K562 (cell line): ENCODE results near the gene PAN2. TPM values are rescaled to one million over a fixed set of nuclear protein-coding genes. Genes with fewer than 3 reads are reported as not detected.

Source experiments
- ATAC-seq: fragments of 200-7000 bp; cut with Tn5 transposase; 3 replicates; pipeline ENCODE4 v1.9.1; 2020; ENCODE audit warnings: moderate library complexity
- BruUV-seq: library from RNA; stranded (reverse); fragments of 400-500 nt; replicated peaks from 2 replicates; lab custom pipeline; 2021; lab: Mats Ljungman, UMichigan
- CTCF ChIA-PET: fragments of 300-600 bp; formaldehyde crosslinking; extraction: SDS; loops from one replicate; lab custom pipeline; 2021; ENCODE audit warnings: low intra/inter-chr PET ratio; lab: Yijun Ruan, JAX
- POLR2A ChIA-PET: fragments of 300-600, 350-650 bp; sonication (Branson Sonifier 250); formaldehyde crosslinking; extraction: SDS; loops from one replicate; lab custom pipeline; 2021; ENCODE audit warnings: antibody characterized with exemption, inconsistent platforms; lab: Yijun Ruan, JAX
- DNase-seq, 4 experiments: peaks; one replicate each; pipeline versions ENCODE4 v3.0.0 to v3.0.0-alpha.2; 2011 to 2018; ENCODE audit warnings: low spot score in 3 of 4, mixed read lengths in 3 of 4; ENCODE audit errors: extremely low read depth in 1 of 4
- FAIRE-seq: peaks from 2 replicates; lab custom pipeline; 2011; peaks lifted over from hg19 to GRCh38; lab: Jason Lieb, UNC
- H2AFZ ChIP-seq: 2 replicates; pipeline ENCODE4 v1.6.0; 2011; ENCODE audit warnings: low read depth, low read length, control low read depth, inconsistent platforms
- H3K27ac ChIP-seq: fragments of 200-600 bp; 3 replicates; pipeline ENCODE4 v1.8.0; 2011; ENCODE audit warnings: low read depth, mild to moderate bottlenecking, control low read depth, inconsistent platforms, low read length, moderate library complexity, mixed read lengths; ENCODE audit errors: extremely low read depth
- H3K27me3 ChIP-seq, 2 experiments: fragments of 300-600 bp in 1 of 2; 2 replicates in 1 of 2; 3 replicates in 1 of 2; pipeline versions ENCODE4 v1.6.0 to v1.8.0; 2011; ENCODE audit warnings: inconsistent platforms in 2 of 2, low read length in 2 of 2, mild to moderate bottlenecking in 1 of 2, mixed read lengths in 1 of 2, moderate library complexity in 1 of 2; ENCODE audit not compliant: control insufficient read depth in 2 of 2, insufficient read depth in 2 of 2
- H3K36me3 ChIP-seq: fragments of 300-600 bp; 3 replicates; pipeline ENCODE4 v1.8.0; 2011; ENCODE audit warnings: mild to moderate bottlenecking, low read length, inconsistent platforms; ENCODE audit not compliant: control insufficient read depth, insufficient read depth
- H3K4me1 ChIP-seq, 2 experiments: fragments of 200-600 bp in 1 of 2; replicated peaks in 1 of 2; 2 replicates in 1 of 2; 3 replicates in 1 of 2; pipeline versions ENCODE4 v1.5.1 to v1.8.0; 2011; ENCODE audit warnings: inconsistent platforms in 2 of 2, low read length in 2 of 2, mild to moderate bottlenecking in 1 of 2, mixed read lengths in 1 of 2, moderate library complexity in 1 of 2; ENCODE audit not compliant: control insufficient read depth in 2 of 2, insufficient read depth in 2 of 2
- H3K4me2 ChIP-seq: 2 replicates; pipeline ENCODE4 v1.6.1; 2011; ENCODE audit warnings: low read length, control low read depth, inconsistent platforms, mixed read lengths; ENCODE audit not compliant: insufficient read depth
- H3K4me3 ChIP-seq: fragments of 200-600 bp; sonication (generic), shearing (Covaris generic); 2 replicates; pipeline ENCODE4 v1.5.1; 2016; ENCODE audit warnings: control low read depth, inconsistent platforms
- H3K79me2 ChIP-seq: fragments of 200-600 bp; 3 replicates; pipeline ENCODE4 v1.8.0; 2011; ENCODE audit warnings: low read length, inconsistent platforms; ENCODE audit not compliant: control insufficient read depth, insufficient read depth
- H3K9ac ChIP-seq, 2 experiments: 2 replicates each; pipeline versions ENCODE4 v1.6.0 to v1.6.1; 2011; ENCODE audit warnings: low read depth in 2 of 2, low read length in 2 of 2, control low read depth in 1 of 2, inconsistent platforms in 1 of 2, mild to moderate bottlenecking in 1 of 2, mixed read lengths in 1 of 2; ENCODE audit not compliant: insufficient read depth in 1 of 2
- H3K9me1 ChIP-seq: one replicate; pipeline ENCODE4 v1.6.0; 2011; ENCODE audit warnings: inconsistent platforms, mild to moderate bottlenecking, low read length, moderate library complexity; ENCODE audit not compliant: control insufficient read depth, insufficient read depth
- H3K9me3 ChIP-seq: replicated peaks from 2 replicates; pipeline ENCODE4 v1.5.1; 2011; ENCODE audit warnings: low read depth, low read length, inconsistent platforms; ENCODE audit not compliant: control insufficient read depth, insufficient read depth
- H4K20me1 ChIP-seq: replicated peaks from 2 replicates; pipeline ENCODE4 v1.6.1; 2011; ENCODE audit warnings: low read length, inconsistent platforms, mixed read lengths; ENCODE audit not compliant: control insufficient read depth, insufficient read depth
- CBFA2T2 ChIP-seq: fragments of 450-650 bp; conservative IDR thresholded peaks from 2 replicates; pipeline ENCODE4 v1.6.1; 2017; ENCODE audit warnings: mild to moderate bottlenecking
- NFE2L1 ChIP-seq: fragments of 450-650 bp; IDR thresholded peaks from 2 replicates; pipeline ENCODE4 v1.6.1; 2016; ENCODE audit warnings: missing genetic modification characterization, low read depth, mild to moderate bottlenecking, missing compliant biosample characterization, moderate library complexity, borderline replicate concordance
- NR1H2 ChIP-seq: sonication (generic); formaldehyde crosslinking; IDR thresholded peaks from 2 replicates; pipeline ENCODE4 v1.4.0; 2020; ENCODE audit warnings: mild to moderate bottlenecking, missing genetic modification reagents
- POLR2AphosphoS5 ChIP-seq: IDR thresholded peaks from 2 replicates; pipeline ENCODE4 v1.6.1; 2011; ENCODE audit warnings: mild to moderate bottlenecking, low read depth, low read length, moderate library complexity; ENCODE audit not compliant: control insufficient read depth, insufficient read depth
- RBM34 ChIP-seq: fragments of 200-400 bp; formaldehyde crosslinking; IDR thresholded peaks from 2 replicates; pipeline ENCODE4 v1.6.1; 2018; ENCODE audit warnings: low read length, borderline replicate concordance; ENCODE audit not compliant: insufficient read depth
- SNAPC5 ChIP-seq: fragments of 250-450 bp; sonication (Bioruptor Pico); IDR thresholded peaks from 2 replicates; pipeline ENCODE4 v1.8.0; 2021; ENCODE audit warnings: moderate library complexity, mild to moderate bottlenecking, inconsistent platforms
- TAF15 ChIP-seq: fragments of 200-400 bp; formaldehyde crosslinking; IDR thresholded peaks from 2 replicates; pipeline ENCODE4 v1.6.1; 2017; ENCODE audit warnings: mild to moderate bottlenecking, low read depth, low read length, moderate library complexity
- ZC3H4 ChIP-seq: sonication (generic); formaldehyde crosslinking; IDR thresholded peaks from 2 replicates; pipeline ENCODE4 v1.9.0; 2021; ENCODE audit warnings: missing genetic modification reagents, borderline replicate concordance
- ZFP91 ChIP-seq: sonication (generic); formaldehyde crosslinking; IDR thresholded peaks from 2 replicates; pipeline ENCODE4 v1.8.0; 2022; ENCODE audit warnings: mild to moderate bottlenecking, missing genetic modification reagents
- WGBS: fragments of 100-300 bp; shearing (Covaris generic); methylation state at CpG from one replicate; pipeline ENCODE4 v1.1.6; 2016; ENCODE audit warnings: low coverage, mixed read lengths; ENCODE audit not compliant: insufficient coverage; ENCODE audit errors: missing lambda C conversion rate; 5-methylcytosine and 5-hydroxymethylcytosine counted together
- in situ Hi-C: fragments of 300-500 bp; cut with MboI; formaldehyde crosslinking; loops from 4 replicates; pipeline ENCODE4 v1.15.0; 2018; ENCODE audit warnings: inconsistent platforms, mixed read lengths
- intact Hi-C: fragments of 100-400 bp; cut with micrococcal nuclease; formaldehyde crosslinking; loops from 2 replicates; pipeline ENCODE4 v1.14.2; 2022
- polyA plus RNA-seq, 8 experiments: library from polyadenylated mRNA; depleted of rRNA in 4 of 8; stranded (reverse) in 5 of 8; unstranded in 3 of 8; fragments of >200 nt; fragmentation: Nextera tagmentation in 2 of 8; fragmentation: Illumina TruSeq in 1 of 8; extraction: Ambion mirVana in 2 of 8; extraction: Trizol in 1 of 8; gene quantifications; 2 replicates each; pipeline versions ENCODE4 v1.2.1 to v1.2.3, GENCODE V29; 2011 to 2014; ENCODE audit warnings: inconsistent platforms in 1 of 8, missing spikeins in 1 of 8
- total RNA-seq, 7 experiments: library from RNA; depleted of rRNA in 6 of 7; stranded (reverse); fragments of >200 nt in 6 of 7; fragmentation: Illumina TruSeq in 2 of 7; extraction: Trizol in 2 of 7; gene quantifications; 2 replicates each; pipeline versions ENCODE4 v1.2.1 to v1.2.3, GENCODE V29; 2011 to 2021; ENCODE audit warnings: low replicate concordance in 1 of 7
- TF ChIP-seq, protein P1 (sequence below): sonication (generic); formaldehyde crosslinking; IDR thresholded peaks from 2 replicates; pipeline ENCODE4 v1.8.1; 2023; ENCODE audit warnings: mild to moderate bottlenecking, missing genetic modification reagents, moderate library complexity
- TF ChIP-seq, protein P2 (sequence below): fragments of 250-450 bp; sonication (Bioruptor Pico); IDR thresholded peaks from 2 replicates; pipeline ENCODE4 v1.8.0; 2021; ENCODE audit warnings: mild to moderate bottlenecking, moderate library complexity
- TF ChIP-seq, protein P3 (sequence below), 2 experiments: IDR thresholded peaks; 2 replicates each; pipeline ENCODE4 v1.6.1; 2011; ENCODE audit warnings: borderline replicate concordance in 1 of 2, control low read depth in 1 of 2, low read depth in 1 of 2, low read length in 1 of 2, mild to moderate bottlenecking in 1 of 2, mixed read lengths in 1 of 2, moderate library complexity in 1 of 2; ENCODE audit not compliant: insufficient read depth in 1 of 2, insufficient read length in 1 of 2, poor library complexity in 1 of 2, severe bottlenecking in 1 of 2; ENCODE audit errors: extremely low read depth in 1 of 2

Gene PAN2
- total and polyA plus RNA-seq, 9 of the 15 experiments (the other 6 are each of a cell fraction or from before 2014, with no cell fraction given), result 15.0 to 66.1 (median 25.9) TPM

DNA sequence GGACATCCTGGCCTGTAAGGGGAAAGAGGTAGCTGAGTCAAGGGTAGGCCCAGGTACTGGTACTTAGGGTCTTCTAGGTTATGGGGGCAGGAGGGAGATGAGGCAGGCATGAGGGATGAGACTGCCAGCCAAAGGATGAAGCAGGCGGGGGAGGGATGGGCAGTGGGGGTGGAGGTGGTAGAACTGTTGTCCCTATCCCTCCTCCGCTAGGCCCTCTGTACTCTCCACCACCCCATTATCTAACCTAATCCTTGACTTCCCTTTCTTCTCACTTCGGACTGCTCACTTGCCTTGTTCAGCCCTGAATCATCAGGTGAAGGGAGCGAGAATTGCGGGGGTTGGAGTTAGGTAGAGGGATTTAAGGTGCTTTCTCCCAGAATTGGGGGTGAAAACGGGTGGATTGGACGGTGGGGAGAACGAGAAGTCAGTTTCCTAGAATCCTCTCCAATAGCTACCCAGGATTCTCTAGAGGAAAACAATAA is 562 bp downstream of the PAN2 start (continued):
- TF ChIP-seq, protein P1, sequence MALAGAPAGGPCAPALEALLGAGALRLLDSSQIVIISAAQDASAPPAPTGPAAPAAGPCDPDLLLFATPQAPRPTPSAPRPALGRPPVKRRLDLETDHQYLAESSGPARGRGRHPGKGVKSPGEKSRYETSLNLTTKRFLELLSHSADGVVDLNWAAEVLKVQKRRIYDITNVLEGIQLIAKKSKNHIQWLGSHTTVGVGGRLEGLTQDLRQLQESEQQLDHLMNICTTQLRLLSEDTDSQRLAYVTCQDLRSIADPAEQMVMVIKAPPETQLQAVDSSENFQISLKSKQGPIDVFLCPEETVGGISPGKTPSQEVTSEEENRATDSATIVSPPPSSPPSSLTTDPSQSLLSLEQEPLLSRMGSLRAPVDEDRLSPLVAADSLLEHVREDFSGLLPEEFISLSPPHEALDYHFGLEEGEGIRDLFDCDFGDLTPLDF (CRISPR knock-in tag), result no peak

GRCh38 chr12:56332512-56333196 is 1.1 kb downstream of the PAN2 start:
- Histone ChIP-seq H3K9me1 (peaks cover 3% of the 10 kb centered on the region), H3K79me2 (peaks cover 21% of the 10 kb centered on the region), H3K4me3 (peak overlapping the region; percentile 64), H3K36me3 (peaks cover 3% of the 10 kb centered on the region; the same call in 2 of the 3 replicates), H4K20me1 (no peaks in the 10 kb centered on the region), H3K4me2 (peak overlapping the region; percentile 98), H2AFZ (peak overlapping the region; percentile 95), H3K27ac (peak overlapping the region; percentile 98), H3K4me1 (peaks cover 31 to 56% of the 10 kb centered on the region in 2 experiments), H3K9ac (peak overlapping the region; percentile 88 to 95; a peak in 3 of 4 replicates), H3K27me3 (no peaks in the 10 kb centered on the region), H3K9me3 (no peaks in the 10 kb centered on the region)
- FAIRE-seq (no peak), ATAC-seq (no peak), DNase-seq (peak in 1 of 4 experiments; percentile 32)
- POLR2A ChIA-PET, result interaction anchor here (0.5 to 19.0 kb wide), 17 partner anchors 9 to 283 kb away, joined by 3 to 274 read pairs (median 4); partner anchors contain the start of genes APOF, CNPY2, SPRYD4 and STAT2
- CTCF ChIA-PET, result no interaction called here
- intact Hi-C loops, result loop anchor here (2.0 kb wide), 1 partner anchor 16 kb away; no protein-coding TSS in a partner anchor
- in situ Hi-C loops, result no loop called here
- no TSS peak for BruUV-seq
- 42% methylated on average over 10 of the region's 11 CpGs for WGBS
- no peak for TF ChIP-seq SNAPC5 (CRISPR knock-in tag)
- TF ChIP-seq, protein P2, sequence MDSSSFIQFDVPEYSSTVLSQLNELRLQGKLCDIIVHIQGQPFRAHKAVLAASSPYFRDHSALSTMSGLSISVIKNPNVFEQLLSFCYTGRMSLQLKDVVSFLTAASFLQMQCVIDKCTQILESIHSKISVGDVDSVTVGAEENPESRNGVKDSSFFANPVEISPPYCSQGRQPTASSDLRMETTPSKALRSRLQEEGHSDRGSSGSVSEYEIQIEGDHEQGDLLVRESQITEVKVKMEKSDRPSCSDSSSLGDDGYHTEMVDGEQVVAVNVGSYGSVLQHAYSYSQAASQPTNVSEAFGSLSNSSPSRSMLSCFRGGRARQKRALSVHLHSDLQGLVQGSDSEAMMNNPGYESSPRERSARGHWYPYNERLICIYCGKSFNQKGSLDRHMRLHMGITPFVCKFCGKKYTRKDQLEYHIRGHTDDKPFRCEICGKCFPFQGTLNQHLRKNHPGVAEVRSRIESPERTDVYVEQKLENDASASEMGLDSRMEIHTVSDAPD (CRISPR knock-in tag), result no peak
- TF ChIP-seq NFE2L1 (tag), result no peak
- no peak for TF ChIP-seq RBM34
- TF ChIP-seq ZC3H4 (CRISPR knock-in tag), result no peak
- no peak for TF ChIP-seq POLR2AphosphoS5
- no peak for TF ChIP-seq ZFP91 (CRISPR knock-in tag)
- TF ChIP-seq, protein P3, sequence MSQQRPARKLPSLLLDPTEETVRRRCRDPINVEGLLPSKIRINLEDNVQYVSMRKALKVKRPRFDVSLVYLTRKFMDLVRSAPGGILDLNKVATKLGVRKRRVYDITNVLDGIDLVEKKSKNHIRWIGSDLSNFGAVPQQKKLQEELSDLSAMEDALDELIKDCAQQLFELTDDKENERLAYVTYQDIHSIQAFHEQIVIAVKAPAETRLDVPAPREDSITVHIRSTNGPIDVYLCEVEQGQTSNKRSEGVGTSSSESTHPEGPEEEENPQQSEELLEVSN (IDR thresholded peaks at IDR 0.05; ENCODE audit: borderline replicate concordance in 1 of 2, extremely low read depth in 1 of 2, insufficient read depth in 1 of 2, insufficient read length in 1 of 2, low read depth in 1 of 2, low read length in 1 of 2, poor library complexity in 1 of 2, severe bottlenecking in 1 of 2), result no peak
- TF ChIP-seq TAF15, result no peak
- TF ChIP-seq NR1H2 (CRISPR knock-in tag), result no peak
- TF ChIP-seq CBFA2T2, result peak; percentile 39; the same call in 1 of the 2 replicates
